GM12865 (cell line): ENCODE results near the gene VAC14.
"Not testable (repeated sequence)": the region's sequence is repeated elsewhere in the genome, so short reads cannot be mapped to it uniquely, and the experiment has no call there.

Source experiments
- DNase-seq: peaks from one replicate; pipeline ENCODE4 v3.0.0; 2010; ENCODE audit warnings: low read depth
- H3K4me3 ChIP-seq: 2 replicates; pipeline ENCODE4 v1.5.1; 2011; ENCODE audit warnings: mild to moderate bottlenecking, low read depth, low read length, control low read depth
- TF ChIP-seq, protein P1 (sequence below): IDR thresholded peaks from 2 replicates; pipeline ENCODE4 v1.5.1; 2011; ENCODE audit warnings: low read length, control low read depth, low read depth, inconsistent platforms; ENCODE audit not compliant: insufficient read depth; ENCODE audit errors: missing control alignments

The VAC14 gene

GRCh38 chr16:70678121-70678897 is 122.6 kb downstream of the VAC14 start:
- H3K4me3 ChIP-seq, result no peak overlapping the region
- TF ChIP-seq, protein P1, sequence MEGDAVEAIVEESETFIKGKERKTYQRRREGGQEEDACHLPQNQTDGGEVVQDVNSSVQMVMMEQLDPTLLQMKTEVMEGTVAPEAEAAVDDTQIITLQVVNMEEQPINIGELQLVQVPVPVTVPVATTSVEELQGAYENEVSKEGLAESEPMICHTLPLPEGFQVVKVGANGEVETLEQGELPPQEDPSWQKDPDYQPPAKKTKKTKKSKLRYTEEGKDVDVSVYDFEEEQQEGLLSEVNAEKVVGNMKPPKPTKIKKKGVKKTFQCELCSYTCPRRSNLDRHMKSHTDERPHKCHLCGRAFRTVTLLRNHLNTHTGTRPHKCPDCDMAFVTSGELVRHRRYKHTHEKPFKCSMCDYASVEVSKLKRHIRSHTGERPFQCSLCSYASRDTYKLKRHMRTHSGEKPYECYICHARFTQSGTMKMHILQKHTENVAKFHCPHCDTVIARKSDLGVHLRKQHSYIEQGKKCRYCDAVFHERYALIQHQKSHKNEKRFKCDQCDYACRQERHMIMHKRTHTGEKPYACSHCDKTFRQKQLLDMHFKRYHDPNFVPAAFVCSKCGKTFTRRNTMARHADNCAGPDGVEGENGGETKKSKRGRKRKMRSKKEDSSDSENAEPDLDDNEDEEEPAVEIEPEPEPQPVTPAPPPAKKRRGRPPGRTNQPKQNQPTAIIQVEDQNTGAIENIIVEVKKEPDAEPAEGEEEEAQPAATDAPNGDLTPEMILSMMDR, result no peak
- DNase-seq, result no peak

GRCh38 chr16:70677499-70678120 is 123.3 kb downstream of the VAC14 start:
- TF ChIP-seq, protein P1, result no peak
- H3K4me3 ChIP-seq, result no peak overlapping the region
- DNase-seq, result no peak

GRCh38 chr16:70676675-70677498 is 124.1 kb downstream of the VAC14 start:
- DNase-seq, result no peak
- H3K4me3 ChIP-seq, result no peak overlapping the region
- TF ChIP-seq, protein P1, result no peak

GRCh38 chr16:70675851-70676513 is 125.0 kb downstream of the VAC14 start:
- DNase-seq, result no peak
- TF ChIP-seq, protein P1, result no peak
- H3K4me3 ChIP-seq, result no peak overlapping the region

GRCh38 chr16:70674221-70675014 is 126.5 kb downstream of the VAC14 start:
- TF ChIP-seq, protein P1, result no peak
- no peak for DNase-seq

GRCh38 chr16:70670938-70671337 is 130.0 kb downstream of the VAC14 start:
- H3K4me3 ChIP-seq, DNase-seq: not testable (repeated sequence)

More at GRCh38 chr16:70674221-70675014, 126.5 kb downstream of the VAC14 start:
- H3K4me3 ChIP-seq, result no peak overlapping the region
